Muscle of back (tissue), 11 donors: Measurements from ENCODE around the gene CUBN. TPM values are rescaled to one million over a fixed set of nuclear protein-coding genes. Genes with fewer than 3 reads are reported as not detected.

Experiments used
- DNase-seq, 3 donors: peaks; one replicate each; pipeline versions ENCODE4 v3.0.0 to v3.0.0-alpha.2; 2013
- polyA plus RNA-seq, 10 donors: library from polyadenylated mRNA; unstranded; fragments of 120-200 nt; gene quantifications; one replicate each; pipeline ENCODE4 v1.2.1, GENCODE V29; 2013; ENCODE audit not compliant: insufficient read length in 10 of 10

The CUBN gene
- polyA plus RNA-seq, 10 donors, result 1.7 to 7.2 (median 3.2) TPM

- no peak for DNase-seq
Observed at GRCh38 chr10:16991011-16991410, 138.6 kb downstream of the CUBN start.

GRCh38 chr10:16989826-16990293, 139.8 kb downstream of the CUBN start:
- no peak for DNase-seq

GRCh38 chr10:16988900-16989299, 140.7 kb downstream of the CUBN start:
- DNase-seq, result no peak

GRCh38 chr10:16987976-16988610, 141.5 kb downstream of the CUBN start:
- peak in 1 of 3 donors; percentile 28 for DNase-seq

- DNase-seq, result peak in 2 of 3 donors; percentile 56 to 74
Observed at GRCh38 chr10:16987206-16987621, 142.4 kb downstream of the CUBN start.

GRCh38 chr10:16986406-16987205, 143.0 kb downstream of the CUBN start:
- peak in 2 of 3 donors; percentile 56 to 93 for DNase-seq

GRCh38 chr10:16986082-16986405, 143.6 kb downstream of the CUBN start:
- no peak for DNase-seq

- DNase-seq, result no peak
Observed at GRCh38 chr10:16984242-16984641, 145.4 kb downstream of the CUBN start.

- DNase-seq, result no peak
Observed at GRCh38 chr10:16976803-16977202, 152.8 kb downstream of the CUBN start.

- DNase-seq, result no peak
Observed at GRCh38 chr10:16975188-16975587, 154.4 kb downstream of the CUBN start.

- peak; percentile 51 to 76 (median 67) for DNase-seq
Observed at GRCh38 chr10:16968416-16969041, 161.1 kb downstream of the CUBN start.

GRCh38 chr10:16967866-16968415, 161.7 kb downstream of the CUBN start:
- DNase-seq, result peak in 1 of 3 donors; percentile 51

- DNase-seq, result peak; percentile 36 to 68 (median 48)
Observed at GRCh38 chr10:16966991-16967865, 162.4 kb downstream of the CUBN start.

- DNase-seq, result peak; percentile 53 to 95 (median 70)
Observed at GRCh38 chr10:16965740-16966447, 163.7 kb downstream of the CUBN start.

- no peak for DNase-seq
Observed at GRCh38 chr10:16965344-16965616, 164.3 kb downstream of the CUBN start.

GRCh38 chr10:16964576-16965343, 164.9 kb downstream of the CUBN start:
- DNase-seq, result peak in 2 of 3 donors; percentile 56 to 58

GRCh38 chr10:16960551-16960950, 169.1 kb downstream of the CUBN start:
- DNase-seq, result no peak

GRCh38 chr10:16957038-16957437, 172.6 kb downstream of the CUBN start:
- no peak for DNase-seq

GRCh38 chr10:16954280-16955030, 175.2 kb downstream of the CUBN start:
- DNase-seq, result no peak
